Kidney (tissue), 14 donors: ENCODE data around the gene INTS2. TPM values are rescaled to one million over a fixed set of nuclear protein-coding genes. Genes with fewer than 3 reads are reported as not detected.

Source experiments
- DNase-seq, 5 donors: peaks; one replicate each; pipeline ENCODE4 v3.0.0-alpha.2; 2013 to 2020
- FAIRE-seq: peaks from 2 replicates; lab custom pipeline; 2012; peaks lifted over from hg19 to GRCh38; lab: Jason Lieb, UNC
- H3K27ac ChIP-seq, 2 donors: one replicate each; pipeline ENCODE4 v1.7.0; 2013; ENCODE audit warnings: low read depth in 2 of 2, low read length in 2 of 2, inconsistent platforms in 1 of 2
- H3K27me3 ChIP-seq: one replicate; pipeline ENCODE4 v1.7.1; 2013; ENCODE audit warnings: low read length, inconsistent platforms; ENCODE audit not compliant: control insufficient read depth, insufficient read depth
- H3K36me3 ChIP-seq, 3 donors: one replicate each; pipeline versions ENCODE4 v1.7.0 to v1.7.1; 2013; ENCODE audit warnings: low read length in 3 of 3, control low read depth in 1 of 3, inconsistent platforms in 1 of 3; ENCODE audit not compliant: insufficient read depth in 3 of 3, control insufficient read depth in 2 of 3
- H3K4me1 ChIP-seq, 3 donors: one replicate each; pipeline versions ENCODE4 v1.7.0 to v1.7.1; 2013; ENCODE audit warnings: low read length in 3 of 3, inconsistent platforms in 1 of 3, low read depth in 1 of 3; ENCODE audit not compliant: control insufficient read depth in 2 of 3, insufficient read depth in 2 of 3
- H3K4me3 ChIP-seq, 3 donors: one replicate each; pipeline versions ENCODE4 v1.7.0 to v1.8.1; 2013; ENCODE audit warnings: low read length in 3 of 3, control low read depth in 1 of 3, inconsistent platforms in 1 of 3
- H3K9ac ChIP-seq, 3 donors: one replicate each; pipeline versions ENCODE4 v1.7.0 to v1.7.1; 2013; ENCODE audit warnings: low read length in 3 of 3, control low read depth in 1 of 3, inconsistent platforms in 1 of 3
- H3K9me3 ChIP-seq, 3 donors: one replicate each; pipeline versions ENCODE4 v1.7.0 to v1.7.1; 2013; ENCODE audit warnings: low read length in 3 of 3, control low read depth in 1 of 3, inconsistent platforms in 1 of 3; ENCODE audit not compliant: control insufficient read depth in 2 of 3, insufficient read depth in 1 of 3
- intact Hi-C: fragments of 100-400 bp; cut with DNase I; formaldehyde crosslinking; loops from one replicate; pipeline ENCODE4 v1.11.1; 2022
- polyA plus RNA-seq: library from polyadenylated mRNA; stranded (reverse); fragments of 350-450 nt; fragmentation: Illumina TruSeq; extraction: RNeasy Lipid Tissue Mini Kit (QIAGEN cat#74804); gene quantifications from one replicate; pipeline ENCODE4 v1.2.3, GENCODE V29; 2014; ENCODE audit warnings: low read depth, low replicate concordance; ENCODE audit not compliant: insufficient read depth
- total RNA-seq: library from RNA; stranded (reverse); fragmentation: NEBNext Ultra II Directional; extraction: Animal tissue kit (Norgen Biotek cat#: 25700); gene quantifications from one replicate; pipeline ENCODE4 v1.2.1, GENCODE V29; 2021
- TF ChIP-seq, protein P1 (sequence below): IDR thresholded peaks from 3 replicates; pipeline ENCODE4 v1.5.1; 2012; ENCODE audit warnings: mild to moderate bottlenecking, moderate library complexity, borderline replicate concordance; ENCODE audit not compliant: insufficient read depth; ENCODE audit errors: extremely low read depth
- donor health status: control.
- donor health status: control.
- donor health status: control.
- donor health status: control.
- donor health status: control.
- donor health status: DM: yes; HTN: yes; CAD: no.
- donor health status: Normal renal cell carcinoma (clear cell type).

INTS2 gene
- total and polyA plus RNA-seq, 2 donors from 2014 or later = 2.2 to 13.4 TPM

DNA sequence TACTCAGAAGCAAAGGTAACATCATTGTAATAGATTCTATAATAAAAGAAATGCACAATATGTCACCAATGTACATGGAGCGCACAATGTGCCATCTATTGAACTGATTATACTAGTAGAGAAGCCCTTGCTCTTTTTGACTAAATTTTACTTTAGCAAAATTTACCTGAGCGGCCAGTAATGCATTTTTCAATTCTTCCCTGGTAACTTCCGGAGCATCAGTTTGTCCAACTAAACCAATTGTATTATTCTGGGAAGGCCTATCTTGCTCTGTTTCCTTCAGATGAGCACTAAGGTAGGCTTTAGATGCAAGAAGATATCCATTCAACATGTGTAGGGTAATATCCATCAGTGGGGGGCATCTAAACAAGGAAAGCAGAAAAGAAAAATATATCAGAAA lies 55.7 kb downstream of the INTS2 start:
- TF ChIP-seq, protein P1, sequence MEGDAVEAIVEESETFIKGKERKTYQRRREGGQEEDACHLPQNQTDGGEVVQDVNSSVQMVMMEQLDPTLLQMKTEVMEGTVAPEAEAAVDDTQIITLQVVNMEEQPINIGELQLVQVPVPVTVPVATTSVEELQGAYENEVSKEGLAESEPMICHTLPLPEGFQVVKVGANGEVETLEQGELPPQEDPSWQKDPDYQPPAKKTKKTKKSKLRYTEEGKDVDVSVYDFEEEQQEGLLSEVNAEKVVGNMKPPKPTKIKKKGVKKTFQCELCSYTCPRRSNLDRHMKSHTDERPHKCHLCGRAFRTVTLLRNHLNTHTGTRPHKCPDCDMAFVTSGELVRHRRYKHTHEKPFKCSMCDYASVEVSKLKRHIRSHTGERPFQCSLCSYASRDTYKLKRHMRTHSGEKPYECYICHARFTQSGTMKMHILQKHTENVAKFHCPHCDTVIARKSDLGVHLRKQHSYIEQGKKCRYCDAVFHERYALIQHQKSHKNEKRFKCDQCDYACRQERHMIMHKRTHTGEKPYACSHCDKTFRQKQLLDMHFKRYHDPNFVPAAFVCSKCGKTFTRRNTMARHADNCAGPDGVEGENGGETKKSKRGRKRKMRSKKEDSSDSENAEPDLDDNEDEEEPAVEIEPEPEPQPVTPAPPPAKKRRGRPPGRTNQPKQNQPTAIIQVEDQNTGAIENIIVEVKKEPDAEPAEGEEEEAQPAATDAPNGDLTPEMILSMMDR = no peak
- FAIRE-seq (no peak), DNase-seq (no peak)
- H3K27ac ChIP-seq = no peak overlapping the region
- no peaks in the 10 kb centered on the region for H3K9me3 ChIP-seq
- no peaks in the 10 kb centered on the region for H3K27me3 ChIP-seq
- intact Hi-C loops = no loop called here
- H3K9ac ChIP-seq = no peak overlapping the region
- H3K4me3 ChIP-seq = no peak overlapping the region
- no peaks in the 10 kb centered on the region for H3K4me1 ChIP-seq
- peaks cover 2 to 11% (median 6%) of the 10 kb centered on the region in 3 donors for H3K36me3 ChIP-seq

DNA sequence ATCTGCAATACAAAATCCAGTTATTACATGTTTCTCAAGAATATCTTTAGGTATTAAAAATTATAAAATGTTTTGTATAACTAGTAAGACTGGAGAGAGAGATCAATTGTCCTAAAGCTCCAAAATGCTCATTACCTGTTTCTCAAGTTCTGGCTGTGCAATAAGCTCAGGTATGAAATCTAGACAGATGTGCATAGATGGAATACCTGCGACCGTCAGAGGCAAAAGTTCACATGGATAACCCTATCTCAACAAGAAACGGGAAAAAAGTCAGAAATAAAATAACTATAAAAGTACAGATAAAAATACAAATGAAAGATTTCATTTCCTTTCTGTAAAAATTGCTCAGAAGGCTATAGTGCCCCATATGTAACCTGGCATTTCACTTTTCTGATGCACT lies 58.6 kb downstream of the INTS2 start:
- Histone ChIP-seq H3K4me1 (peaks cover 0 to 3% (median 0%) of the 10 kb centered on the region in 3 donors), H3K27me3 (no peaks in the 10 kb centered on the region), H3K9me3 (no peaks in the 10 kb centered on the region), H3K27ac (no peak overlapping the region), H3K9ac (no peak overlapping the region), H3K4me3 (no peak overlapping the region), H3K36me3 (peaks cover 2 to 11% (median 6%) of the 10 kb centered on the region in 3 donors)
- FAIRE-seq = no peak
- intact Hi-C loops = no loop called here
- TF ChIP-seq, protein P1 = no peak
- no peak for DNase-seq

DNA sequence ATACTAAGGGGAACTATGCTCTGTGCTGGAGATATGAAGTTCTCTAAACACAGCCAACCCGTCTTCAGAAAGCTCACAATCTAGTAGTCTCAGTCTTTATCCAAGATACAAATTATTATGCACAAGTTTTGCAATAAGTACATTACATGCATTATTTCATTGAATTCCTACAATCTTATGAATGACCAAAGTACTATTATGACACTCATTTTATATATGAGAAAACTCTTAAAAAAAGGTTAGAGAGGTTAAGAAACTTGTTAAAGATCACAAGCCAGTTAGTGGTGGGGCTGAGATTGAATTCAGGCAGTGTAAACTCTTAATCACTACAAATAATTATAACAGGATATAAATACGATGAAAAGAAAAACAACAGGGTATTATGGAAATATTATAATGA lies 59.7 kb downstream of the INTS2 start:
- intact Hi-C loops = no loop called here
- Histone ChIP-seq H3K36me3 (peaks cover 2 to 11% (median 6%) of the 10 kb centered on the region in 3 donors), H3K27ac (no peak overlapping the region), H3K4me3 (no peak overlapping the region), H3K9me3 (no peaks in the 10 kb centered on the region), H3K27me3 (no peaks in the 10 kb centered on the region), H3K9ac (no peak overlapping the region), H3K4me1 (peaks cover 0 to 4% (median 0%) of the 10 kb centered on the region in 3 donors)
- TF ChIP-seq, protein P1 = no peak
- DNase-seq (no peak), FAIRE-seq (no peak)

DNA sequence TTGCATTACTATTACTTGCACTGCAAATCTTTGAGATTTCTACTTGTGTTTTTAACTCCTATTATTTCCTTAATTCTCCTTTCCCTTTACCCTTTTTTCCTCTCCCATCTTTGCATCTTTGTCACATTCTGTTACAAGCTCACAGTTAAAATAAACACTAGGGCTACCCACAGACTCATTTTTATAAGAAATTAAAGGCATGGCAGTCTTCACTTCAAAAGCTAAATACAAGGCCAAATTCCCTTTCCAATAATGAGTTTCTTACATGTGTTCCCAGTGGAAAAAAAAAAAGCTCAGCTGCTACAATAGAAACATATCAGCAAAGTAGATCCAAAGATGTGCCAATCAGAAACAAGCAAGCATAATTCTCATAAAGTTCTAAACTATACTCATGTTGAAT lies 60.7 kb downstream of the INTS2 start:
- Histone ChIP-seq H3K27ac (no peak overlapping the region), H3K36me3 (peaks cover 2 to 9% (median 6%) of the 10 kb centered on the region in 3 donors), H3K9ac (no peak overlapping the region), H3K4me3 (no peak overlapping the region), H3K9me3 (no peaks in the 10 kb centered on the region), H3K27me3 (no peaks in the 10 kb centered on the region), H3K4me1 (peaks cover 0 to 4% (median 0%) of the 10 kb centered on the region in 3 donors)
- FAIRE-seq (no peak), DNase-seq (no peak)
- intact Hi-C loops = no loop called here
- TF ChIP-seq, protein P1 = no peak
